NOMO-1 treated with DMSO at 0.1 percent for 48 hours (cell line): ENCODE results near the gene RC3H2.
A peak's percentile ranks its signal among the peaks of the same experiment; 100 is the strongest.
"Not testable (repeated sequence)": the region's sequence is repeated elsewhere in the genome, so short reads cannot be mapped to it uniquely, and the experiment has no call there.

Source experiments
- DNase-seq: peaks from one replicate; lab custom pipeline; 2025; ENCODE audit not compliant: unreplicated experiment; lab: John Stamatoyannopoulos, UW

Gene RC3H2

GRCh38 chr9:122922713-122923112 is 17.6 kb upstream of the RC3H2 start:
- DNase-seq = no peak

GRCh38 chr9:122918310-122918709 is 13.2 kb upstream of the RC3H2 start:
- DNase-seq = no peak

- peak; percentile 72 for DNase-seq
Observed at GRCh38 chr9:122912964-122913673, 8.0 kb upstream of the RC3H2 start, which contains the start of gene ZBTB6. ZBTB6 (minus strand) TSS chr9:122913323; CDS start chr9:122912072, 1,251 bp downstream.

GRCh38 chr9:122912671-122912963 is 7.5 kb upstream of the RC3H2 start:
- DNase-seq = no peak

GRCh38 chr9:122906122-122906521 is 963 bp upstream of the RC3H2 start:
- DNase-seq = not testable (repeated sequence)

GRCh38 chr9:122904466-122904822 is 715 bp downstream of the RC3H2 start:
- DNase-seq = no peak

GRCh38 chr9:122900791-122901190 is 4.4 kb downstream of the RC3H2 start:
- peak; percentile 30 for DNase-seq

GRCh38 chr9:122897969-122898368 is 7.2 kb downstream of the RC3H2 start:
- DNase-seq = no peak

GRCh38 chr9:122888480-122888879 is 16.7 kb downstream of the RC3H2 start:
- no peak for DNase-seq

GRCh38 chr9:122883125-122883524 is 22.0 kb downstream of the RC3H2 start:
- no peak for DNase-seq

- no peak for DNase-seq
Observed at GRCh38 chr9:122879443-122879842, 25.7 kb downstream of the RC3H2 start.

- DNase-seq = no peak
Observed at GRCh38 chr9:122875523-122875922, 29.6 kb downstream of the RC3H2 start.

- not testable (repeated sequence) for DNase-seq
Observed at GRCh38 chr9:122867276-122867675, 37.9 kb downstream of the RC3H2 start.

- no peak for DNase-seq
Observed at GRCh38 chr9:122866079-122866478, 39.1 kb downstream of the RC3H2 start.

GRCh38 chr9:122865300-122865699 is 39.9 kb downstream of the RC3H2 start:
- no peak for DNase-seq

GRCh38 chr9:122863407-122863806 is 41.8 kb downstream of the RC3H2 start:
- no peak for DNase-seq

- no peak for DNase-seq
Observed at GRCh38 chr9:122860319-122861142, 44.6 kb downstream of the RC3H2 start.

- no peak for DNase-seq
Observed at GRCh38 chr9:122857815-122858214, 47.3 kb downstream of the RC3H2 start.

GRCh38 chr9:122852085-122852786 is 52.9 kb downstream of the RC3H2 start:
- DNase-seq = not testable (repeated sequence)

- DNase-seq = no peak
Observed at GRCh38 chr9:122848256-122848943, 56.8 kb downstream of the RC3H2 start.

GRCh38 chr9:122846371-122846940 is 58.7 kb downstream of the RC3H2 start:
- DNase-seq = no peak
